Measurements from ENCODE around the gene GALNT15.
A peak's percentile ranks its signal among the peaks of the same experiment; 100 is the strongest.

Gene GALNT15

GRCh38 chr3:16264708-16265454 lies 90.4 kb downstream of the GALNT15 start, which contains the start of the genes DPH3 and OXNAD1:
Gene DPH3, minus strand, starts transcription at chr3:16264943. Its CDS starts 67 bp downstream, at chr3:16264876.
Gene OXNAD1, plus strand, starts transcription at chr3:16265212. Its CDS starts 5,741 bp downstream, at chr3:16270953.
- peaks cover 41% of the 10 kb centered on the region for H3K4me1 ChIP-seq (ENCODE audit: insufficient read depth, low read length, severe bottlenecking)
- H3K79me2 ChIP-seq (ENCODE audit: insufficient read depth, low read length): peaks cover 23% of the 10 kb centered on the region
- H3K27me3 ChIP-seq (ENCODE audit: insufficient read depth, low read length): no peaks in the 10 kb centered on the region
- TF ChIP-seq EZH2 (IDR thresholded peaks at IDR 0.05; ENCODE audit: borderline replicate concordance, low read length) (no peak), CTCF (IDR thresholded peaks at IDR 0.05; ENCODE audit: low read length) (no peak)
- peak within 1 kb of the TSS; percentile 6 for H3K27ac ChIP-seq (ENCODE audit: low read depth, low read length, poor library complexity, severe bottlenecking)
- no peaks in the 10 kb centered on the region for H3K9me3 ChIP-seq (ENCODE audit: low read length)
- peak within 1 kb of the TSS; percentile 89 for H3K4me3 ChIP-seq (ENCODE audit: low read depth, low read length, poor library complexity, severe bottlenecking)
- H3F3A ChIP-seq (ENCODE audit: insufficient read depth, low read length): no peaks in the 10 kb centered on the region
- peak within 1 kb of the TSS; percentile 98 for H3K4me2 ChIP-seq (ENCODE audit: low read length)
- peaks cover 12% of the 10 kb centered on the region; the same call in 1 of the 2 replicates for H3K36me3 ChIP-seq (ENCODE audit: insufficient read depth, low read length)
- no peak within 1 kb of the TSS for H2AFZ ChIP-seq (ENCODE audit: low read length)
- H3K9ac ChIP-seq (ENCODE audit: low read length): peak within 1 kb of the TSS; percentile 81
- H4K20me1 ChIP-seq (ENCODE audit: insufficient read depth, low read length): no peaks in the 10 kb centered on the region
- H3K9me2 ChIP-seq (ENCODE audit: low read depth, low read length): no peaks in the 10 kb centered on the region

- TF ChIP-seq CTCF (IDR thresholded peaks at IDR 0.05; ENCODE audit: low read length) (no peak), EZH2 (IDR thresholded peaks at IDR 0.05; ENCODE audit: borderline replicate concordance, low read length) (no peak)
- peaks cover 41% of the 10 kb centered on the region for H3K4me1 ChIP-seq (ENCODE audit: insufficient read depth, low read length, severe bottlenecking)
- no peaks in the 10 kb centered on the region for H3F3A ChIP-seq (ENCODE audit: insufficient read depth, low read length)
- H3K36me3 ChIP-seq (ENCODE audit: insufficient read depth, low read length): peaks cover 11% of the 10 kb centered on the region; the same call in 1 of the 2 replicates
- H3K27me3 ChIP-seq (ENCODE audit: insufficient read depth, low read length): no peaks in the 10 kb centered on the region
- no peaks in the 10 kb centered on the region for H4K20me1 ChIP-seq (ENCODE audit: insufficient read depth, low read length)
- H3K9me3 ChIP-seq (ENCODE audit: low read length): no peaks in the 10 kb centered on the region
- peaks cover 23% of the 10 kb centered on the region for H3K79me2 ChIP-seq (ENCODE audit: insufficient read depth, low read length)
- no peaks in the 10 kb centered on the region for H3K9me2 ChIP-seq (ENCODE audit: low read depth, low read length)
- H3K27ac ChIP-seq (ENCODE audit: low read depth, low read length, poor library complexity, severe bottlenecking): peak overlapping the region; percentile 6
- no peak overlapping the region for H2AFZ ChIP-seq (ENCODE audit: low read length)
- H3K9ac ChIP-seq (ENCODE audit: low read length): peak overlapping the region; percentile 81
- H3K4me3 ChIP-seq (ENCODE audit: low read depth, low read length, poor library complexity, severe bottlenecking): peak overlapping the region; percentile 89
- H3K4me2 ChIP-seq (ENCODE audit: low read length): peak overlapping the region; percentile 81
Observed at GRCh38 chr3:16265455-16265786, 90.9 kb downstream of the GALNT15 start.

- Histone ChIP-seq H3K9me2 (ENCODE audit: low read depth, low read length) (no peaks in the 10 kb centered on the region), H2AFZ (ENCODE audit: low read length) (no peak overlapping the region), H3K4me3 (ENCODE audit: low read depth, low read length, poor library complexity, severe bottlenecking) (peak overlapping the region; percentile 89), H3F3A (ENCODE audit: insufficient read depth, low read length) (no peaks in the 10 kb centered on the region), H4K20me1 (ENCODE audit: insufficient read depth, low read length) (no peaks in the 10 kb centered on the region), H3K27ac (ENCODE audit: low read depth, low read length, poor library complexity, severe bottlenecking) (peak overlapping the region; percentile 31), H3K36me3 (ENCODE audit: insufficient read depth, low read length) (peaks cover 20% of the 10 kb centered on the region; the same call in 1 of the 2 replicates), H3K9me3 (ENCODE audit: low read length) (no peaks in the 10 kb centered on the region), H3K27me3 (ENCODE audit: insufficient read depth, low read length) (no peaks in the 10 kb centered on the region), H3K79me2 (ENCODE audit: insufficient read depth, low read length) (peaks cover 23% of the 10 kb centered on the region), H3K4me2 (ENCODE audit: low read length) (peak overlapping the region; percentile 81), H3K4me1 (ENCODE audit: insufficient read depth, low read length, severe bottlenecking) (peaks cover 41% of the 10 kb centered on the region), H3K9ac (ENCODE audit: low read length) (peak overlapping the region; percentile 81; the same call in 1 of the 2 replicates)
- TF ChIP-seq CTCF (IDR thresholded peaks at IDR 0.05; ENCODE audit: low read length) (no peak), EZH2 (IDR thresholded peaks at IDR 0.05; ENCODE audit: borderline replicate concordance, low read length) (no peak)
Observed at GRCh38 chr3:16266714-16267113, 92.2 kb downstream of the GALNT15 start.
